ENCODE data around the gene ZNF358. TPM values are rescaled to one million over a fixed set of nuclear protein-coding genes. Genes with fewer than 3 reads are reported as not detected.

The ZNF358 gene
- total and polyA plus RNA-seq, 7 donors, result 29.3 to 120 (median 64.5) TPM

- no peak for DNase-seq
- 94% methylated on average over 2 of the region's 2 CpGs for WGBS, 2 donors
- Histone ChIP-seq H3K9me3 (no peaks in the 10 kb centered on the region), H3K36me3 (peaks cover 30 to 66% (median 53%) of the 10 kb centered on the region in 4 donors), H3K4me3 (no peak overlapping the region), H3K27ac (no peak overlapping the region), H3K27me3 (no peaks in the 10 kb centered on the region), H3K4me1 (no peaks in the 10 kb centered on the region)
- intact Hi-C loops (cut with DNase I), result loop anchor here (10.0 kb wide), 1 partner anchor 435 kb away; no protein-coding TSS in a partner anchor
- TF ChIP-seq POLR2AphosphoS5 (IDR thresholded peaks at IDR 0.05), result no peak
- no peak for TF ChIP-seq POLR2A (IDR thresholded peaks at IDR 0.05)
- no peak for TF ChIP-seq CTCF (IDR thresholded peaks at IDR 0.05)
- TF ChIP-seq EP300 (IDR thresholded peaks at IDR 0.05), result no peak
These were observed 44.4 kb downstream of the ZNF358 start for GRCh38 chr19:7560255-7560654.

DNA sequence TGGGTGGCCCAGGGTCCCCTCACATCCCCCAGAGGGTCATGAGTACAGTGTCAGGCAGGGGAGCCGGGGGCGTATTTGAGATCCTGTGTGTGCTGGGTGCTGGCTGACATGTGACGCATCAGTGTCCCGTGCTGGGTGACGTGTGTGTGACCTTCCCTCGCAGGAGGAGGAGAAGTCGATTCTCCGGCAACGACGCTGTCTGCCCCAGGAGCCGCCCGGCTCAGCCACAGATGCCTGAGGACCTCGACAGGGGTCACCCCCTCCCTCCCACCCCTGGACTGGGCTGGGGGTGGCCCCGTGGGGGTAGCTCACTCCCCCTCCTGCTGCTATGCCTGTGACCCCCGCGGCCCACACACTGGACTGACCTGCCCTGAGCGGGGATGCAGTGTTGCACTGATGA lies 45.4 kb downstream of the ZNF358 start:
- intact Hi-C loops (cut with DNase I), result loop anchor here (10.0 kb wide), 1 partner anchor 433 kb away; no protein-coding TSS in a partner anchor
- DNase-seq, result no peak
- TF ChIP-seq POLR2A (IDR thresholded peaks at IDR 0.05), result no peak
- TF ChIP-seq EP300 (IDR thresholded peaks at IDR 0.05), result no peak
- no peak for TF ChIP-seq POLR2AphosphoS5 (IDR thresholded peaks at IDR 0.05)
- TF ChIP-seq CTCF (IDR thresholded peaks at IDR 0.05), result no peak
- Histone ChIP-seq H3K4me1 (no peaks in the 10 kb centered on the region), H3K4me3 (no peak overlapping the region), H3K27ac (no peak overlapping the region), H3K9me3 (no peaks in the 10 kb centered on the region), H3K27me3 (no peaks in the 10 kb centered on the region), H3K36me3 (peaks cover 29 to 55% (median 46%) of the 10 kb centered on the region in 4 donors)
- WGBS, 2 donors, result 86 to 92% methylated on average over 17 of the region's 17 CpGs

DNA sequence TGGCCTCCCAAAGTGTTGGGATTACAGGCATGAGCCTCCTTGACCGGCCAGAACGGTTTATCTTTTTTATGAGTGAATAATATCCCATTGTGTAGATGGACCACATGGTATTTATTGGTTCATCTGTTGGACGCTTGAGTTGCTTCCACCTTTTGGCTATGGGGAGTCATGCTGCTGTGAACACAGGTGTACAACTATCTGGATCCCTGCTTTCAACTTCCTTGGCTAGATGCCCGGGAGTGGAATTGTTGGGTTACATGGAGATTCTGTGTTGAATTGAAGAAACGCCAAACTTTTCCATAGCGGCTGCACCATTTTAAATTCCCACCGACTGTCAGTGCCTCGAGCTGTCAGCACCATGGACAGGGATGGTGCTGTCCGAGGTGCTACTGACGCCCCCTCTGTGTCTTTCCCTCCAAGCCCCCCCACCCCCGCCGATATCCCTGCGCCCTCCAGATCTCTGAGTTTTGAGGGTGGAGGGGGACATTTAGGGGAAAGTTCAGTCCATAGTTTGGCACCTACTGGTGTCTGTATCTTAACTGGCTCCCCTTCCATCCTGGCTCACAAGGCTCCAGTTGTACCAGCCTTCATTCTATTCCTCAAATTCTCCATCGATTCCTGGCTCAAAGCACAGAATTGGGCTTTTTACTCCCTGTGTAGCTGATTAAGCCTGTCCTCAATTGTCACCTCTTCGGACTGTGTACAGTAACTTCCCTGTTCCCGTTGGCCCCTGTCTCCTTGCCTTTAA lies 46.9 kb downstream of the ZNF358 start:
- intact Hi-C loops (cut with DNase I), result loop anchor here (10.0 kb wide), 1 partner anchor 432 kb away; no protein-coding TSS in a partner anchor
- no peak for DNase-seq
- Histone ChIP-seq H3K36me3 (peaks cover 17 to 40% (median 32%) of the 10 kb centered on the region in 4 donors), H3K27me3 (no peaks in the 10 kb centered on the region), H3K4me3 (no peak overlapping the region), H3K27ac (no peak overlapping the region), H3K4me1 (no peaks in the 10 kb centered on the region), H3K9me3 (no peaks in the 10 kb centered on the region)
- no peak for TF ChIP-seq POLR2A (IDR thresholded peaks at IDR 0.05)
- no peak for TF ChIP-seq POLR2AphosphoS5 (IDR thresholded peaks at IDR 0.05)
- no peak for TF ChIP-seq EP300 (IDR thresholded peaks at IDR 0.05)
- TF ChIP-seq CTCF (IDR thresholded peaks at IDR 0.05), result no peak
- WGBS, 2 donors, result 40 to 61% methylated on average over 16 of the region's 16 CpGs

- intact Hi-C loops (cut with DNase I), result loop anchor here (5.0 to 10.0 kb wide), 2 partner anchors 117 to 430 kb away; partner anchors contain the start of gene TRAPPC5
- H3K36me3 ChIP-seq, result peaks cover 6 to 20% (median 13%) of the 10 kb centered on the region in 4 donors
- H3K4me1 ChIP-seq, result no peaks in the 10 kb centered on the region
- no peaks in the 10 kb centered on the region for H3K27me3 ChIP-seq
- DNase-seq, result no peak
- no peaks in the 10 kb centered on the region for H3K9me3 ChIP-seq
- TF ChIP-seq EP300 (IDR thresholded peaks at IDR 0.05) (no peak), POLR2A (IDR thresholded peaks at IDR 0.05) (no peak), CTCF (IDR thresholded peaks at IDR 0.05) (no peak), POLR2AphosphoS5 (IDR thresholded peaks at IDR 0.05) (no peak)
- H3K27ac ChIP-seq, result no peak overlapping the region
- 93% methylated on average over 4 of the region's 4 CpGs for whole genome bisulfite sequencing, 2 donors
- H3K4me3 ChIP-seq, result no peak overlapping the region
These were observed 49.0 kb downstream of the ZNF358 start for GRCh38 chr19:7564866-7565265.

Data from sigmoid colon (tissue), 7 donors.